Measurements from ENCODE around the gene DUSP2. TPM values are rescaled to one million over a fixed set of nuclear protein-coding genes. Genes with fewer than 3 reads are reported as not detected.

Gene DUSP2
- total and polyA plus RNA-seq, 2 donors (not counting 1 experiment from before 2014, with no cell fraction given) = 69.8 to 433 TPM

DNA sequence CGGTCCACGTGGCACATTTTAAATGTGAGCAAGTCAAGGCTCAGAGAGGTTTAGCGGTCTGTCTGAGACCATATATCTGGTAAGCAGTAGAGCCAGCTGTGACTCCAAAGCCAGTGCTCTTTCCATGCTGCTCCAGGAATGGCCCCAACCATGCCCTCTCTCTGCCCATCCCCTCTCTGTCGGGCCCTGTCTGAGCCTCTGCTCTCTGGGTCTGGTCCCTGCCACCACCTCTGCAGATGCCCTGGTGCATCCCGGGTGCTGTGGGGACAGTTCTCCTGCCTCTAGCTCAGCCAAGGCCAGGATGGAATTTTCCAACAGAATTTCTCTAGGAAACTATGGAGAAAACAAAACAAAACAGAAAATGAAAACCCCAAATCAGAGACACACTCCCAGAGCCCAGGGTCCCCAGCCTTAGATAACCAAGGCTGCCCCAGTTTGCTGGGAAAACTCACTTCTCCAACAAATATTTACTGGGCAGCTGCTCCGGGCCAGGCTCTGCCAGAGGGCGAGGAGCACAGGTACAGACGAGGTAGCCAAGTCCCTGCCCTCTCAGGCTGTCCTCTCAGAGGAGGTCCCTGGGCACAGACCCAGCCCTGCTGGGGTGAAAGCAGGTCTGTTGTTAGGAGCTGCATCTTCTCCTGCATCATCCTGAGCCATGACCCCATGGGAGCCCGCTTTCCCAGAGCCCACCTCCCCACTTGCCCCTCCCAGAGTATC lies 38.1 kb downstream of the DUSP2 start:
- Histone ChIP-seq H3K36me3 (replicated peaks in 1 of 2; ENCODE audit: control extremely low read depth in 1 of 2, control insufficient read depth in 1 of 2, extremely low read depth in 1 of 2, insufficient read depth in 2 of 2, low read length in 1 of 2) (no peaks in the 10 kb centered on the region), H3K4me2 (replicated peaks; ENCODE audit: low read depth, low read length, poor library complexity, severe bottlenecking) (no peak overlapping the region), H3K4me3 (ENCODE audit: control extremely low read depth in 1 of 5, extremely low read depth in 1 of 5, insufficient read depth in 1 of 5, low read depth in 2 of 5, low read length in 4 of 5) (no peak overlapping the region), H3K27ac (ENCODE audit: low read length in 2 of 2) (no peak overlapping the region), H3K9ac (ENCODE audit: low read length) (no peak overlapping the region), H4K20me1 (ENCODE audit: control insufficient read depth, insufficient read depth, low read length, poor library complexity, severe bottlenecking) (no peaks in the 10 kb centered on the region), H2AFZ (ENCODE audit: insufficient read depth, low read depth, low read length, poor library complexity, severe bottlenecking) (no peak overlapping the region), H3K4me1 (ENCODE audit: control insufficient read depth in 2 of 2, insufficient read depth in 2 of 2, low read length in 2 of 2) (no peaks in the 10 kb centered on the region), H3K79me2 (ENCODE audit: control insufficient read depth, insufficient read depth, low read length) (no peaks in the 10 kb centered on the region), H3K27me3 (replicated peaks in 1 of 4; ENCODE audit: control extremely low read depth in 1 of 4, control insufficient read depth in 3 of 4, insufficient read depth in 4 of 4, low read length in 3 of 4) (peaks cover 0 to 3% (median 0%) of the 10 kb centered on the region in 4 experiments), H3K9me3 (ENCODE audit: control extremely low read depth in 1 of 3, control insufficient read depth in 2 of 3, insufficient read depth in 1 of 3, low read length in 2 of 3) (peaks cover 0 to 23% (median 11%) of the 10 kb centered on the region in 3 donors)
- Mint-ChIP-seq H3K27ac (no peak overlapping the region), H3K9me3 (ENCODE audit: insufficient read depth) (peaks cover 5% of the 10 kb centered on the region), H3K4me1 (no peaks in the 10 kb centered on the region), H3K27me3 (peaks cover 10% of the 10 kb centered on the region), H3K4me3 (no peak overlapping the region)
- TF ChIP-seq, protein P1, sequence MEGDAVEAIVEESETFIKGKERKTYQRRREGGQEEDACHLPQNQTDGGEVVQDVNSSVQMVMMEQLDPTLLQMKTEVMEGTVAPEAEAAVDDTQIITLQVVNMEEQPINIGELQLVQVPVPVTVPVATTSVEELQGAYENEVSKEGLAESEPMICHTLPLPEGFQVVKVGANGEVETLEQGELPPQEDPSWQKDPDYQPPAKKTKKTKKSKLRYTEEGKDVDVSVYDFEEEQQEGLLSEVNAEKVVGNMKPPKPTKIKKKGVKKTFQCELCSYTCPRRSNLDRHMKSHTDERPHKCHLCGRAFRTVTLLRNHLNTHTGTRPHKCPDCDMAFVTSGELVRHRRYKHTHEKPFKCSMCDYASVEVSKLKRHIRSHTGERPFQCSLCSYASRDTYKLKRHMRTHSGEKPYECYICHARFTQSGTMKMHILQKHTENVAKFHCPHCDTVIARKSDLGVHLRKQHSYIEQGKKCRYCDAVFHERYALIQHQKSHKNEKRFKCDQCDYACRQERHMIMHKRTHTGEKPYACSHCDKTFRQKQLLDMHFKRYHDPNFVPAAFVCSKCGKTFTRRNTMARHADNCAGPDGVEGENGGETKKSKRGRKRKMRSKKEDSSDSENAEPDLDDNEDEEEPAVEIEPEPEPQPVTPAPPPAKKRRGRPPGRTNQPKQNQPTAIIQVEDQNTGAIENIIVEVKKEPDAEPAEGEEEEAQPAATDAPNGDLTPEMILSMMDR (IDR thresholded peaks at IDR 0.05) = no peak
- TF ChIP-seq EZH2 (IDR thresholded peaks at IDR 0.05; ENCODE audit: borderline replicate concordance, insufficient read depth, low read depth, low read length, poor library complexity, severe bottlenecking) = no peak
- 95% methylated on average over 9 of the region's 9 CpGs for WGBS (ENCODE audit: insufficient coverage)
- intact Hi-C loops (cut with micrococcal nuclease) = no loop called here
- DNase-seq = no peak
- ChIA-PET POLR2A (no interaction called here), CTCF (interaction anchor here (1.8 kb wide), 1 partner anchor 10 kb away, joined by 5 read pairs; the partner anchor contains the start of gene ADRA2B)
- no peak for ATAC-seq (ENCODE audit: low read depth)

GRCh38 chr2:96105994-96106715 lies 39.1 kb downstream of the DUSP2 start:
- DNase-seq (no peak), ATAC-seq (ENCODE audit: low read depth) (no peak)
- Histone ChIP-seq H3K4me3 (ENCODE audit: control extremely low read depth in 1 of 5, extremely low read depth in 1 of 5, insufficient read depth in 1 of 5, low read depth in 2 of 5, low read length in 4 of 5) (no peak overlapping the region), H3K4me2 (replicated peaks; ENCODE audit: low read depth, low read length, poor library complexity, severe bottlenecking) (no peak overlapping the region), H3K9ac (ENCODE audit: low read length) (no peak overlapping the region), H3K27ac (ENCODE audit: low read length in 2 of 2) (no peak overlapping the region), H2AFZ (ENCODE audit: insufficient read depth, low read depth, low read length, poor library complexity, severe bottlenecking) (no peak overlapping the region), H3K79me2 (ENCODE audit: control insufficient read depth, insufficient read depth, low read length) (no peaks in the 10 kb centered on the region), H3K36me3 (replicated peaks in 1 of 2; ENCODE audit: control extremely low read depth in 1 of 2, control insufficient read depth in 1 of 2, extremely low read depth in 1 of 2, insufficient read depth in 2 of 2, low read length in 1 of 2) (no peaks in the 10 kb centered on the region), H3K4me1 (ENCODE audit: control insufficient read depth in 2 of 2, insufficient read depth in 2 of 2, low read length in 2 of 2) (no peaks in the 10 kb centered on the region), H3K9me3 (ENCODE audit: control extremely low read depth in 1 of 3, control insufficient read depth in 2 of 3, insufficient read depth in 1 of 3, low read length in 2 of 3) (peaks cover 0 to 23% (median 11%) of the 10 kb centered on the region in 3 donors), H3K27me3 (replicated peaks in 1 of 4; ENCODE audit: control extremely low read depth in 1 of 4, control insufficient read depth in 3 of 4, insufficient read depth in 4 of 4, low read length in 3 of 4) (peaks cover 0 to 3% (median 0%) of the 10 kb centered on the region in 4 experiments), H4K20me1 (ENCODE audit: control insufficient read depth, insufficient read depth, low read length, poor library complexity, severe bottlenecking) (no peaks in the 10 kb centered on the region)
- Mint-ChIP-seq H3K4me3 (no peak overlapping the region), H3K9me3 (ENCODE audit: insufficient read depth) (peaks cover 5% of the 10 kb centered on the region), H3K27me3 (peaks cover 10% of the 10 kb centered on the region), H3K4me1 (no peaks in the 10 kb centered on the region), H3K27ac (no peak overlapping the region)
- ChIA-PET CTCF (no interaction called here), POLR2A (no interaction called here)
- intact Hi-C loops (cut with micrococcal nuclease) = no loop called here
- WGBS (ENCODE audit: insufficient coverage) = no CpG with 5 or more reads among the region's 8 CpGs
- no peak for TF ChIP-seq EZH2 (IDR thresholded peaks at IDR 0.05; ENCODE audit: borderline replicate concordance, insufficient read depth, low read depth, low read length, poor library complexity, severe bottlenecking)
- TF ChIP-seq, protein P1 (IDR thresholded peaks at IDR 0.05) = no peak

Data from B cell (primary cell).